T-helper 9 cell (primary cell): ENCODE data around the gene KIAA0930.

Source experiments
- DNase-seq: peaks from one replicate; pipeline ENCODE4 v3.0.0-alpha.2; 2020

Gene KIAA0930

GRCh38 chr22:45171830-45172229, 68.9 kb downstream of the KIAA0930 start:
- no peak for DNase-seq

GRCh38 chr22:45169591-45170466, 70.9 kb downstream of the KIAA0930 start:
- peak; percentile 14 for DNase-seq

GRCh38 chr22:45166932-45167331, 73.8 kb downstream of the KIAA0930 start:
- no peak for DNase-seq

GRCh38 chr22:45164270-45165088, 76.2 kb downstream of the KIAA0930 start:
- DNase-seq = peak; percentile 30

- peak; percentile 94 for DNase-seq
These were observed 77.0 kb downstream of the KIAA0930 start, which contains the start of gene NUP50 for GRCh38 chr22:45163451-45164269. Gene NUP50, plus strand, starts transcription at chr22:45163925. Its CDS starts 4,253 bp downstream, at chr22:45168178.

GRCh38 chr22:45163099-45163450, 77.6 kb downstream of the KIAA0930 start:
- DNase-seq = no peak

- DNase-seq = no peak
These were observed 78.2 kb downstream of the KIAA0930 start for GRCh38 chr22:45162531-45162930.

- no peak for DNase-seq
These were observed 80.8 kb downstream of the KIAA0930 start for GRCh38 chr22:45159652-45160462.

GRCh38 chr22:45157907-45158306, 82.8 kb downstream of the KIAA0930 start:
- no peak for DNase-seq

- no peak for DNase-seq
These were observed 85.4 kb downstream of the KIAA0930 start for GRCh38 chr22:45155050-45155840.

- DNase-seq = no peak
These were observed 86.3 kb downstream of the KIAA0930 start for GRCh38 chr22:45154383-45154782.

- DNase-seq = no peak
These were observed 89.2 kb downstream of the KIAA0930 start for GRCh38 chr22:45151503-45151902.

GRCh38 chr22:45150139-45150538, 90.6 kb downstream of the KIAA0930 start:
- DNase-seq = no peak

GRCh38 chr22:45149671-45150070, 91.0 kb downstream of the KIAA0930 start:
- DNase-seq = no peak

- no peak for DNase-seq
These were observed 95.8 kb downstream of the KIAA0930 start for GRCh38 chr22:45144916-45145315.

GRCh38 chr22:45142376-45142775, 98.3 kb downstream of the KIAA0930 start:
- DNase-seq = no peak
